ENCODE data around the gene FKRP.
"Not testable (repeated sequence)": the region's sequence is repeated elsewhere in the genome, so short reads cannot be mapped to it uniquely, and the experiment has no call there.

The FKRP gene

GRCh38 chr19:46759817-46760333 is 14.0 kb downstream of the FKRP start:
- no peak for DNase-seq

- DNase-seq = no peak
These were observed 14.5 kb downstream of the FKRP start for GRCh38 chr19:46760363-46760762.

- DNase-seq = not testable (repeated sequence)
These were observed 15.0 kb downstream of the FKRP start for GRCh38 chr19:46760897-46761296.

DNA sequence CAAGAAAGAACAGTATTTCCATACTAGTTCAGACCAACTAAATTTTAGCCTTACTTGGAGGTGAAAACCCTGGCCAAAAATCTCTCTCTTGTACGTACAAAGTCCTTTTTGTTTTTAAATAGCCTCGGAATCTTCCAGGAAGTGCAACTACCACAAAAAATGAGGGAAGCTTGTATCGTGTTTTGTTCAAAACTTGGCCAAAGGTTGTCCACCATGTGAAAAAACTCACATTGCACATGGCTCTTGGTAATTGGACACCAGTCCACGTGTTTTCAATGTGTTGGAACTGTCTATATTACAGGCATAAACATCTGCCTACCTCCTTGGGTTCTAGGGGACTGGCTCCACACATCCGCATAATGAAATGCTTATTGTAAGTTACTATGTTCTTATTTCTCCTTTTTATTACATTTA is 15.6 kb downstream of the FKRP start:
- DNase-seq = no peak

DNA sequence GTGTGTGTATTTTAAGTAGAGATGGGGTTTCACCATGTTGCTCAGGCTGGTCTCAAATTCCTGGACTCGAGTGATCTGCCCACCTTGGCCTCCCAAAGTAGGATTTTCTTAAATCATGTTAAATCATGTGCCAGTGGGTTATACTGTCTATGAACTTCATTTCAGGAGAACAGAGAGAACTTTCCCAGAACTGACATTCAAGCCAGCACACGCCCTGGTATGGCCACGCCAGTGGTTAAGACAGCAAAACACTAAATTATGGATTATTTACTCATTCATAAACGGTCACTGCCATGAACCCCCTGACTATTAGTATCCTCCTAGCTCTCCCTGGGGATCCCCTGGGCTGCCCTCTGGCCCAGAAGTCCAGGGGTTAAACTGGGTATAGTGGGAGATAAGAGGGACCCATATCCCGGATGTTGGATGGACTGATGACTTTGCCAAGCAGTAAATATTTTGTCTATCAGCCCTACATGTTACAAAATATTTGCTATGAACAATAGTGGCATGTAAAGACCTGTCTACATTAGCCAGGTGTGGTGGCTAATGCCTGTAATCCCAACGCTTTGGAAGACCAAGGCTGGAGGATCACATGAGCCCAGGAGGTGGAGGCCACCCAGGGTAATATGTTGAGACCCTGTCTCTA is 16.5 kb downstream of the FKRP start:
- DNase-seq = no peak

- DNase-seq = no peak
These were observed 19.0 kb downstream of the FKRP start for GRCh38 chr19:46764817-46765291.

DNA sequence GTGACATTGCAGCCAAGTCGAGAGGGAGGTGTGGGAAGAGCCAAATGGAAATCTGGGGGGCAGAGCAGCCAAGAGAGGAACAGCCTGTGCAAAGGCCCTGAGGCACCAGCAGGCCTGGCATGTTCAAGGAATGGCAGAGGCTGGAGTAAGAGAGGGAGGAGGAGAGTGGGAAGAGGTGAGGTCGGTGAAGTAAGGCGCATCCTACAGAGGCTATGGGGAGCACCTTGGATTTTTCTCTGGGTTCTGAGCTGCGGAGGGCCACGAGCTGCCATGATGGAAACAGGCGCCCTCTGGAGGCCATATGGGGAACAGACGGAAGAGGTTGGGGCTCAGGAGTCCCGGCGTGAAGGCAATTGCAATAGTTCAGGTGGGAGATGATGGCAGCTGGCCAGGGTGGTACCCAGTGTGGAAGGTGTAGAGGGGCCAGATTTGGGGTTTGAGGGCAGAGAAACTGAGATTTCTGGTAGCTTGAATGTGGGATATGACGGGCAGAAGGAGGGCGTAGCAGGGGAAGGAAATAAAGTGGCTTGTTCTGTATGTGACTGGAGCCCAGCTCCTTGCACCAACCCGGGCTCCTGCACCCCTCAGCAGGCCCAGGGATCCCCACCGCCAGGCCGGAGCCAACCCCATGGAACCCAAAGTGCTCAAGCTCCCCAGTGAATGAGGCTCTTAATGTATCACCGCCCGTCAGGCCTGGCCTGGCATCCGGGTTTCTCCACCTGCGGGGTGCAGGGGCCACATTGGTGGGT is 20.9 kb downstream of the FKRP start:
- peak; percentile 73 for DNase-seq

- not testable (repeated sequence) for DNase-seq
These were observed 22.9 kb downstream of the FKRP start for GRCh38 chr19:46768746-46769145.

DNA sequence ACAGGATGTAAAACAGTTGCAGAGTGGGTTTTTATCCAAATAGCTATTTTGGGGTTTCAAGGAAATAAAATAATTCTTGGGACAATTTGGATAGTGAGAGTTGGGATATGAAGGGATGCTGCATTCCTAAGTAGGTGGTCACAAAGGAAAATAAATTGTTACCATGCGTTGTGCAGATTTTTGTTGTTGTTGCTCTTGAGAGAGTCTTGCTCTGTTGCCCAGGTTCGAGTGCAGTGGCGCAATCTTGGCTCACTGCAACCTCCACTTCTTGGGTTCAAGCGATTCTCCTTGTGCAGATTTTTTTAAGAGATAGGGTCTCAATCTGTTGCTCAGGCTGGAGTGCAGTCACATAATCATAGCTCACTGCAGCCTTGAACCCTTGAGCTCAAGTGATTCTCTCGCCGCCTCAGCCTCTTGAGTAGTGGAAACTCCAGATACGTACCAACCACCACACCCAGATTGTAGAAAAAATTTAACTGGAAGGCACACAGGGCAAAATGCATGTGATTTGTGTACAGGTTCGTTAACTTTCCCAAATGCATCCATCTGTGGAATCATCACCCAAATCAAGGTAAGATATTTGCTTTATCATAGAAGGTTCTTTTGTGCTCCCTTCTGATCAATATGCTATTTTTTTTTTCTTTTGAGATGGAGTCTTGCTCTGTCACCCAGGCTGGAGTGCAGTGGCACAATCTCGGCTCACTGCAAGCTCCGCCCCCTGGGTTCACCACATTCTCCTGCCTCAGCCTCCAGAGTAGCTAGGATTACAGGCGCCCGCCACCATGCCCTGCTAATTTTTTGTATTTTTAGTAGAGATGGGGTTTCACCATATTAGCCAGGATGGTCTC is 26.5 kb downstream of the FKRP start:
- DNase-seq = no peak

GRCh38 chr19:46773018-46773399 is 27.2 kb downstream of the FKRP start:
- DNase-seq = no peak

DNA sequence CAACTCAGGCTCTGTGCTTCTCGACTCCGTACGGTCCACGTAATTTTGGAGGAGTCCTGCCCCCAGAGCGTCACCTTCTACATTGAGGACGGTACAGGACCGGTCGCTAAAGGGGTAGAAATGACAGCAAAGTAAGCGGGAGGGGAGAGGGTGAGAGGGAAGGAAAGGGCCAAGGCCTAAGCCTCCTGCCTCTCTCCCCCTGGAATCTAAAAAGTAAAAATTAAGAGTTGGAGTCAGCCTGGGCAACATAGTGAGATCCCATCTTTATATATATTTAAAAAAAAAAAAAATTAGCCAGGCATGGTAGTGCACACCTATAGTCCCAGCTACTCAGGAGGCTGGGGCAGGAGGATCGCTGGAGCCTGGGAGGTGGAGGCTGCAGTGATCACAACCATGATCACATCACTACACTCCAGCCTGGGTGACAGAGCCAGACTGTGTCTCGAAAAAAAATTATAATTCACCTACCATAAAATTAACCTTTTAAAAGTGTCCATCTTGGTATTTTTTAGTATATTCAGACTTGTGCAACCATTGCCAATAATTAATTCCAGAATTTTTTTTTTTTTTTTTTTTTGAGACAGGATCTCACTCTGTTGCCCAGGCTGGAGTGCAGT is 29.9 kb downstream of the FKRP start:
- no peak for DNase-seq

- no peak for DNase-seq
These were observed 31.4 kb downstream of the FKRP start for GRCh38 chr19:46776927-46777911.

DNA sequence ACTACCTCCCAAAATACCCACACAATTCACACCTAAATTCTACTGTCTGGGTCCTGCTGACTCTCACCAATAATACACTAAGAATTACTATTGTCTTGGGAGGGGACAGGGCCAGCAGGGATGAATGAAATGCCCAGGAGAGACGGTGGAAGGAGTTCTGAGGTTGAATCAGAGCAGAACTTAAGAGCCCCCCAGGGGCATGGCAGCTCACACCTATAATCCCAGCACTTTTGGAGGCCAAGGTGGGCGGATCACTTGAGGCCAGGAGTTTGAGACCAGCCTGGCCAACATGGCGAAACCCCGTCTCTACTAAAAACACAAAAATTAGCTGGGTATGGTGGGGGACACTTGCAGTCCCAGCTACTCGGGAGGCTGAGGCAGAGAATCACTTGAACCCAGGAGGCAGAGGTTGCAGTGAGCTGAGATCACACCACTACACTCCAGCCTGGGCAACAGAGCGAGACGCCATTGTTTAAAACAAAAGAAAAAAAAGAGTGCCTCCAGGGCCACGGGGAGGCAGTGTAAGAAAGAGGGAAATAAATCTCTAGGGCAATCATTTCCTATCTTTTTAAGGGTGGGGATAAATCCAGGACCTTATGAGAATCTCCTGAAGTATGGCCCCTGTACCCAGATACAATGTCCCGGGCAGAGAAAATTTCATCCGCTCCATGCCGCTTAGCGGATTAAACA is 32.2 kb downstream of the FKRP start:
- peak; percentile 26 for DNase-seq

DNA sequence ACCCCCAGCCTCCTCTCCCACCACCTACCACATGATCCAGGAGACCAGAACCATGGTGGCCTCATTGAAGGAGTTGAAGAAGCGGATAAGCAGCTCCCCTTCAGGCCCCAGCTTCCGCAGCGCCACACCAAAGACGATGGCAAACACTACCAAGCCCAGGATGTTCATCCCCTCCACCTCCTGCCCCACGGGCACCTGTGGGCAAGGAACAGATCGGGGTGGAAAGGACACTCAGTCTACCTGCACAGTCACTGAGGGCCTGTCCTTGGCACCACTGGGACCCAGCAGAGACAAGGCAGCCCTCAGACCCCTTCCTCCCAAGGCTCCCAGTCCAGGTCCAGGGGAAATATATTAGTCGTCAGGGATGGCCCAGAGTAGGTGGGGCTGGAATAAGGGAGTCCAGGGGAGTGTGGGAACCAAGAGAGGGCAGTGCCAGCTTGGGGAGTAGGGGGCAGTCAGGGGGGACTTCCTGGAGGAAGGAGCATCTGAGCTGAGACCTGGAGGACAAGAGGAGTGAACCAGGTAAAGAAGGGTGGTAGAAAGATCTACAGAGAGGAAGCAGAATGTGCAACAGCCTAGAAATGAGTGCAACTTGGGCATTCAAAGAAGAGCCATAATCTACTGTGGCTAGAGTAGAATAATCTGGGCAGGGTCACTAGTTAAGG is 36.6 kb downstream of the FKRP start:
- no peak for DNase-seq

DNA sequence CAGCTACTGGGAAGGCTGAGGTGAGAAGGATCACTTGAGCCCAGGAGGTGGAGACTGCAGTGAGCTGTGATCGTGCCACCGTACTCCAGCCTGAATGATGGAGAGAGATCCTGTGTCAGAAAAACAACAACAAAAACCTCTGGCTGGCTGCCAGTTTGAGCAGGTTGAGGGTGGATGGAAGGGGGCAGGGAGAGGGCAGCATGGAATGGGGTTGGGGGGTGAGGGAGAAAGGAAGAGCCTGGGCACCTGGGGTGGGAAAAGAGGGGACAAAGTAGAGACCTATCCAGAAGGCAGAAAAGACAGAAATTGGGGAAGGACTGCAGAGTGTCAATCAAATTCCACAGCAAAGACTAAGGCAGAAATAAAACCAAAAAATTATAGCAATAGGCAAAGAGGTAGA is 37.8 kb downstream of the FKRP start:
- peak; percentile 25 for DNase-seq

DNA sequence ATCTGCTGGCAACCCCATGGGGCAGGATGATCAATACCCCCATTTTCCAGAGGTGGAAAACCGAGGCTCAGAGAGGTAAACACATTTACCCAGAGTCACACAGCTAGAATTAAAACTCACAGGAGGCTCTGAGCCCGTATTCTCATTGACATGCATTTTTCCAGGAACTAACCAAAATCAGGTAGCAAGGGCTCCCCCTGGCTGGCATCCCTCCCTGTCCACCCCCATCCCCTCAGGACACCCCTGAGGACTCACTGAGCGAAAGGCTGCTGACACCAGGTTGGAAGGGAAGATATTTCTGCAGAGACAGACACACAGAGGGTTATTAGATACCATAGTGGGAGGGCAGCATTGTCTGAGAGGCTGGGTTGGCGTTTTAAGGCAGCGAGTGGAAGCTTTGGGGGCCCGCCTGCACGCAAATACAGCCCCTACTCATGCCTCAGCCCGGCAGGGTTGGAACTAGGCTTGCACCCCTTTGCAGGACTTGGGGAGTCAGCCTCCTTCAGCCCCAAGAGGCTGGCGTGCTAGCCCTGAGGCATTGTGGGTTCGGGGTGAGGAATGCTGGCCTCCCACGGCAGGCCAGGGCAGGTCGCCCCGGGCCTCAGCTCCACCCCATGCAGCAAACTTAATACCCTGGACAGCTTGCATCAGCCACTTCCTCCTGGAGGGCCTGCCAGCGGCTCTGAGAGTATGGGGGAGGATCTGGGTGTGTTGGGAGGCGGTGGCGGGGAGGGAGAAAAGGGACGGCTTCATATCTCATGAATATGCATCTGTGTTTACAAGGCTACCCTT is 38.6 kb downstream of the FKRP start:
- peak; percentile 95 for DNase-seq

DNA sequence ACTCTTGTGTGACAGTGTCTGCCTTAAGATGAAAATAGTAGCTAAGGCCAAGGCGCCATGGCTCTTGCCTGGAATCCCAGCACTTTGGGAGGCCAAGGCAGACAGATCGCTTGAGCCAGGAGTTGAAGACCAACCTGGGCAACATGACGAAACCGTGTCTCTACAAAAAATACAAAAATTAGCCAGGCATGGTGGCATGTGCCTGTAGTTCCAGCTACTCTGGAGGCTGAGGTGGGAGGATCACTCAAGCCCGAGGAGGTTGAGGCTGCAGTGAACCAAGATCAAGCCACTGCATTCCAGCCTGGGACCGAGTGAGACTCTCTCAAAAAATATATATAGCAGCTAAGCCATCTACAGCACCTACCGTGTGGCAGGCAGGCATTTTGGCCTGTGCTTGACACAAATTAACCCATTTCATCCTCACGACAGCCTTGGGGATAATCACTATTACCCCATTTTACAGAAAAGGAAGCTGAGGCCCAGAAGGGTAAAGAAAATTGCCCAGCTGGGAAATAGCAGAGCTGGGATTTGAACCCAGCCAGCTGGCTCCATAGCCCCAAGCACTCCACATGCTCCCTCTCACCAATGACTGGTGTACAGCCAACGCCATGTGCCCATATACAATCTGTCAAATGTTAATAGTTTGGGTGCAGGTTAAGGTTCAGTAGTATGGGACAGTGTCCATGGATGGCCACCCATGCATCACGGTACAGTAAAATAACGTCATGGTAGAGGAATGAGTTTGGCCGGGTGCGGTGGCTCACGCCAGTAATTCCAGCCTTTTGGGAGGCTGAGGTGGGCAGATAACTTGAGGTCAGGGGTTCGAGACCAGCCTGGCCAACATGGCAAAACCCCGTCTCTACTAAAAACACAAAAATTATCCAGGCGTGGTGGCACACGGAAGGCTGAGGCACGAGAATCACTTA is 39.5 kb downstream of the FKRP start:
- no peak for DNase-seq

DNA sequence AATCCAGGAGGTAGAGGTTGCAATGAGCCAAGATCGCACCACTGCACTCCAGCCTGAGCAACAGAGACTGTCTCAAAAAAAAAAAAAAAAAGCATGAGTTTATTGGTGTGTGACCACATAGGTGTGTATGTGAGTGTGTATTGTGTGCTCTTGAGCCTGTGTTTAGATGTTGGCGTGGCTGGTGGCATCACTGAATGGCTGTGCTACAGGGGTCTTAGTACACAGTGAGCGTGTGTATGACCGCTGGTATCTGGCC is 40.1 kb downstream of the FKRP start:
- DNase-seq = no peak

Data from hematopoietic multipotent progenitor cell treated with erythropoietin and hydrocortisone succinate and interleukin-3 and kit ligand, for 8 days (in vitro differentiated cells).